GM18507 (cell line): Measurements from ENCODE around the gene LGALS16.
"Not testable (repeated sequence)": the region's sequence is repeated elsewhere in the genome, so short reads cannot be mapped to it uniquely, and the experiment has no call there.

Source experiments
- DNase-seq: peaks from one replicate; pipeline ENCODE4 v3.0.0; 2011; ENCODE audit warnings: low read depth; ENCODE audit not compliant: insufficient read length; ENCODE audit errors: extremely low spot score
- FAIRE-seq: peaks from 2 replicates; lab custom pipeline; 2011; peaks lifted over from hg19 to GRCh38; lab: Jason Lieb, UNC

The LGALS16 gene

DNA sequence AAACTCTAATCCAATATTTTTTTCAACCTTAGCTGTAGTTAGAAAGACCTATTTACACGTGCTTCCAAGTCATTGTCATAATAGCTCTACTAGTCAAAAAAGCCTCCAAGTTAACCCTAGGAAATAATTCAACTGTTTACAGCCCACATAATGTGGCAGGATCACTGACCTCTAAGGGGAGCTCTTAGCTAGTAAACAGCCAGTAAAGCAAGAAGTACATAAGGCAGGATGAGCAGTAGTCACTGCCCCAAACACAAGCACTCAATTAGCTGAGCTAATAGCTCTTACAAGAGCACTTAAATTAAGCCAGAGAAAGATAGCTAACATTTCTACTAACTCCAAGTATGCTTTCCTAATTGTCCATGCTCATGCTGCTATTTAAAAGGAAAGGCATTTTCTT, 18.1 kb downstream of the LGALS16 start:
- peak; percentile 71 for FAIRE-seq
- DNase-seq = not testable (repeated sequence)

DNA sequence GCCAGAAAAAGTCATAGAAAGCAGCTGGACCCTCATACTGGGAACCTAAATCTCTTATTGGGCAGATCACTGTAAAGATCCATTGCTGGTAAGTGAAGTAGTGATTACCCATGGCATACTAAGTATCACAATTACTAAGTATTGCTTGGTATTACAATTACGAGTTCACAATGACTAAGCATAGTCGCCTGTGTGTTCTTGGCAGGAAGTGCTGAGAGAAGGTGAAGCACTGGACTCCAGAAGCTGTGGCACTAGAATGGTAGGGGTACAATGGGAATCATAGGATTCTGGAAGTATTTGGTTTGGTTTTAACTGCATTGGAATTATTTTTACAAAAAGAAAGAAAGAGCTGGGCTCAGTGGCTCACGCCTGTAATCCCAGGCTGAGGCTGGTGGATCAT, 20.3 kb downstream of the LGALS16 start:
- no peak for DNase-seq
- FAIRE-seq = peak; percentile 80

DNA sequence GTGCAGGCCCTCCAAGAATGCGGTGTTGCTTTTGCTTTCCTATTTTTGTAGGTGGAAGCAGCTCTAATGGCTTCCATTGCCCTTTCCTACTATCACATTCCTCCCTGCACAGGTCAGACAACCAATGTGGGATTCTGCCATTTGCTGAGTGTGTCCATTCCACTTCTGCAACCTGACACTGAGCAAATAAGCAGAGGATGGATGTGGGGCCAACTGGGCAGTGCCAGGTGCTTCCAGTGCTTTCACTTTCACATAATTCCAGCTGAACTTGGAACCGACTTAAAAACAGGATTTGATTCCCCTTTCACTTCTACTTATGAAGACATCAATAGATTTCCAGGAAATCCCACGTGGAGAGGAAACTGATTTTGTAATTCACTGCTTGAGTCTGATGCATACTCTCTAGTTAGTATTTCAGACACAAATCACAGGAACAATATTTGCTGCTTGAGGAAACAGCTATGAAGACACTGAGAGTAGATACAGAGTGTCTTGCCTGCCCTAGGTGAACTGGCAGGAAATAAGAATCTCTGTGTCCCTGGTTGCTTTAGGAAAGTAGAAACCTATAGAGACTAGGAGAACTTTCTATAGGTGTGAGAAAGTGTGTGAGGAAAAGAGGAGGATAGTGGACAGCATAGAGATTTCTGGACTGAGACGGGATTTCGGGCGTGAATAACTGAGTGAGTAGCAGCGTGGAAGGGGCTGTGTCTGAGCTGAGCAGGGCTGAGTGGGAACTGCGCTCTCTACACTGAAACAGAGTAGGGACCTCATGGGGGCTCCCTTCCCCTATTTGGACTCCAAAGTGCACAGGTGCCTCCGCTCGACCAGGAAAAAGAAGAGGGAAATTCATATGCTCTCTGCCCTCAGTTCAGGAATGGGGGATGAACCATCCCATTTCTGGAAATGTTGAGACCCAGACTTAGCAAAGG, 22.5 kb downstream of the LGALS16 start:
- FAIRE-seq (peak; percentile 56), DNase-seq (no peak)

DNA sequence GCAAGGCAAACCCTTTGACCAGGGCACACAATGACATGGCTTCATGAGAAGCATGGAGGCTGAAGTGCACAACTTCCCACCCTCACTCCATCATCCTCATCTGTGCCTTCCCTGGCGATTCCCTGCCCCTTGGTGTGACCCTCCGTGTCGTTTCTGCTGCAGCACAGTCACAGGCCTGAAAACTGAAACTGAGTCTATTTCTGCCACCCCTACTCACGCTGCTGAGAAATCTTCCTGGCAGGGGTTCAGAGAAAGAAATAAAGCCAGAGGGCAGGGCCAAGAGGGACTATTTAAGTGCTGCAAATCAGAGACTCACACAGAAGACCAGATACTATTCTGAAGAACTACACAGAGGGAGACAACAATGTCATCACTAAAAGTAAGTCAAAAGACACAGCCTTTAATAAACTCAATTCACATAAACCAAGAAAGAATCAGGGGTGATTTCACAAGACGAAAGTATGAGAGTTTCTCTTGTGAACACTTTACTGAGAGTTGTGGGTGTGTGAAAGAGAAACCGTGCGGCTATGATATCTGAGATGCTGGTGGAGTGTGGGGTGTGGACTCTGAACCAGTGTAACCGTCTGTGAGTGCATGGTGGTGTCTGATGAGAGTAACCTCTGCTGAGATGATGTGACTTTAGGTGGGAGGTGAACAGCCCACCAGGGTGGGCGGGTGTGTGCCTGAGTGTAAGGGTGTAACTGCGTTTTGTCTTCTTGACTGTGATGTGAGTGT, 23.5 kb downstream of the LGALS16 start:
- DNase-seq (no peak), FAIRE-seq (peak; percentile 96)

DNA sequence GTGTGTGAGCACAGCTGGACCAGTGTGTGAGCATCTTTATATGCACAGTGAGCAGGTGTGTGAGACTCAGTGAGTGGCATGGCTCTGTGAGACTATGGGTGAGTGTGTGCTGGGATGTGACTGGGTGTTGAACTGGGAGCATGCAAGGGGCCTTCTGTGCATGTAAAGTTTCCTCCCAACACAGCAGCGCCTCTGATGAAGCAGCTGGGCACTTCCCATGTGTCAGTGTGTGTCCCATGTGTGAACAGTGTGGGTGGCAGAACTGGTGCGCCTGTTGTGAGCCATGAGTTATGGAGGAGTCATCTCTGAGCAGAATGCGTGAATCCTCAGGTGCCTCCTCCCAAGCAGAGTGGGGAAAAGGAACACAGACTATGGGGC, 24.1 kb downstream of the LGALS16 start:
- DNase-seq (no peak), FAIRE-seq (no peak)

DNA sequence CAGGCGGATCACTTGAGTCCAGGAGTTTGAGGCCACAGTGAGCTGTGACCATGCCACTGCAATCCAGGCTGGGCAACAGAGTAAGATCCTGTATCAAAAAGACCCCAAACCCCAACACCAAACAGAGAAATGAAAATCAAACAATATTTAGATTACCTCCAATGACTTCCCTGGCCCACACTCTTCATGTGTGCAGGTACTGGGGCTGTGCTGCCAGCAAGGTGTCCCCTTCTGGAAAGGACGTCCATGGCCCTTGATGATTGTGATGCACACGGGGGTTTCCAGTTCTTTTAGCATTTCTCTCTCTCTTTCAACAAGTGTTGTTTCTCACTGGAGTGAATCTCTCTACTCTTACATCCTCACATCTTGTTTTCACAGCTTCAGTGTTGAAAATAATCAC, 24.9 kb downstream of the LGALS16 start:
- no peak for FAIRE-seq
- no peak for DNase-seq

DNA sequence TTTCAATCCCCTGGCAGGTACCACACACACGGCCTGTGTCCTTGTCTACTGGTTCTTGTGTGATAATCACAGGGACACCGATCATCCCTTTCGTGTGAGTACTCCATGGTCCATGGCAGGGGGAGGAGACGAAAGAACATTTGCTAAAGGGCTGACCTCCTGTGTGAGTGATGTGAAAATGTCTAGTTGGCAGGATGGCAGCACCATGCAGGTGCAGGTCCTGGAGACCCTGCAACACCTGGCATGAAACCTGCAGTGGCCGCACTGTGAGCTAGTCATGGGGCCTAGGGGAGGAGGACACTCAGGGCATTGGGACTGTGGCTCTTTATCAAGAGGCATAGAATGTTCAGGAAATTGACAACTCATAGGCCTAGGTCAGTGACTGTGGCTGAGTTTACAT, 25.7 kb downstream of the LGALS16 start:
- DNase-seq = no peak
- no peak for FAIRE-seq

DNA sequence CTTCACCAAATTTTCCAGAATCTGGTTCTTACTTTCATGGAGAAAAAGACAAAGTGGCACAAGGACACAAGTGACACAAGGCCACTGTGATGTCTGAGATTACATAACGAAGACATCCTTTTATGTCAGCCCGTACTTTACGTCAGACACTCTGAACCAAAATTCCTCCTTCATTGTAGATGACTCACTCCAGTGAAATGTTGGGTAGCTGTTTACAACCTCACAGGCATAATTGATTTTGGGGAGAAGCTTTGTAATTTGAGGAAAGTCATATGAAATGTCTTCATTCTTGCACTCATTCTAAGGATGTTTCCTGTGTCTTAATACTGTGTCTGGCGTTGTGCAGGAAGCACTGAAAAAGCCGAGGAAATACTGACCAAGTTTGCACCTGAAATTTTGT, 28.6 kb downstream of the LGALS16 start:
- FAIRE-seq (no peak), DNase-seq (no peak)

DNA sequence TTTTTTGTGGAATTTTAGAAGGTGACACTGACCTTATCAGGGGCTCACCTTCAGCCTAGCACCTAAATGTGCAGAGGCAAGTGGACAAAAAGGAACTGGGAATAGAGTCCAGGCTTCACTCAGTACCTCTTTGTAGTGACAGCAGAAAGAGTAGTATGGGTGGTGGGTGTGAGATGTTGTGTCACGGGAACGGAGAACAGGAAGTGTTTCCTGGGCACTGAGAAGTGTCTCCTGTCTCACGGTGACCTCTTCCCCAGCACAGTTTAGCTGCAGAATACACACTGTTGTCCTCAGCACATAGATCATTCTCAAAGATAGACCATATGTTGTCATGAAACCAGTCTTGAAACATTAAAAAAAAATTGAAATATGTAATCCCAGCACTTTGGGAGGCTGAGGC, 31.0 kb downstream of the LGALS16 start:
- peak; percentile 66 for FAIRE-seq

DNA sequence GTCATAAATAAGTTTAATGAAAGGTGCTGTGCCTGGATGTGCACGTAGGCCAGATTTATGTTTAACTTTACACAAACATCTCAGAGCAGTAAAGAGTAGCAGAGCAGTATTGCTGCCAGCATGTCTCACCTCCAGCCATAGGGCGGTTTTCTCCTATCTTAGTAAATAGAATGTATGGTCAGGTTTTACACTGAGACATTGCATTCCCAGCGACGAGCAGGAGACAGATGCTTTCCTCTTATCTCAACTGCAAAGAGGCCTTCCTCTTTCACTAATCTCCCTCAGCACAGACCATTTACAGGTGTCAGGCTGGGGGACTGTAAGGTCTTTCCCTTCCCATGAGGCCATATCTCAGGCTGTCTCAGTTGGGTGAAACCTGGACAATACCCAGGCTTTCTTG, 32.9 kb downstream of the LGALS16 start:
- not testable (repeated sequence) for DNase-seq, FAIRE-seq

More for the DNA sequence above, 31.0 kb downstream of the LGALS16 start:
- no peak for DNase-seq

DNA sequence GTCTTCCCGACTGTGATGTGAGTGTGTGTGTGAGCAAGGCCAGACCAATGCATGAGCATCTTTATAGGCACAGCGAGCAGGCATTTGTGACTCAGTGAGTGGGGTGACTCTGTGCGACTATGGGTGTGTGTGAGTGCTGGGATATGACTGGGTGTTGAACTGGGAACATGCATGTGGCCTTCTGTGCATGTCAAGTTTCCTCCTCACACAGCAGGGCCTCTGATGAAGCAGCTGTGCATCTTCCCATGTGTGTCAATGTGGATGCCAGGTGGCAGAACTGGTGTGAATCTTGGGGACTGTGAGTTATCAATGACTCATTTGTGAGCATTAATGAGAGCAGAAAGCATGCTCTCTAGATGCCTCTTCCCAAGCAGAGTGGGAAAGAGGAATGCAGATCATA, 36.5 kb downstream of the LGALS16 start:
- DNase-seq (no peak), FAIRE-seq (no peak)

DNA sequence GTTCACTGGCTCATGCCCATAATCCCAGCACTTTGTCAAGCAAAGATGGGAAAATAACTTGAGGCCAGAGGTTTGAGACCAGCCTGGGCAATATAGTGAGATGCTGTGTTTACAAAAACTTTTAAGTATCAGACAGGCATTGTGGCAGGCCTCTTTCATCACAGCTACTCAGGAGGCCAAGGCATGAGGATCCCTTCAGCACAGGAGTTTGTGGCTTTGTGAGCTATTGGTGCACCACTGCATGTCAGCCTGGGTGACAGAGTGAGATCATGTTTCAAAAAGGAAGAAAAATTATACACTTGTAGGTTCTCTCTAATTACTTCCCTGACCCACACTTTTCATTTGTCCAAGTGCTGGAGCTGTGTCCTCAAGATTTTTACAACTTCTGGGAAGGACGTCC, 37.1 kb downstream of the LGALS16 start:
- no peak for FAIRE-seq
- no peak for DNase-seq

DNA sequence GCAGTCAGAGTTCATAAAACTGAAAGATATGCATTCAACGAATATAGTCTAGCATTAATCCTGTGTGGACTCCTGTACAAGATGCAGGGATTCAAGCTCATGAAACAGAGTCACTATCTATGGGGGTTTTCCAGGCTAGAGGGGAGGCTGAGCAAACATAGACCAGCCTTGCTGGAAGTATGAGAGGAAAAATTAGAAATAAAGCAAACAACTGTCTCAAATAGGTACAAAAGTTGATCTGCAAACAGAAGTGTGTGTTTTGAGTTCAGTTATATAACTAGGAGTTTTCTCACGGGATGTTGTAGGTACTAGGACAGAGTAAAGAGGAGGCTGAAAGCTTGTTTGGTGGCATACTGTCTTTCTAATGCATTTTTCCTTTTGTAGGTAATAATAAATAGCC, 40.0 kb downstream of the LGALS16 start:
- FAIRE-seq (no peak), DNase-seq (no peak)

DNA sequence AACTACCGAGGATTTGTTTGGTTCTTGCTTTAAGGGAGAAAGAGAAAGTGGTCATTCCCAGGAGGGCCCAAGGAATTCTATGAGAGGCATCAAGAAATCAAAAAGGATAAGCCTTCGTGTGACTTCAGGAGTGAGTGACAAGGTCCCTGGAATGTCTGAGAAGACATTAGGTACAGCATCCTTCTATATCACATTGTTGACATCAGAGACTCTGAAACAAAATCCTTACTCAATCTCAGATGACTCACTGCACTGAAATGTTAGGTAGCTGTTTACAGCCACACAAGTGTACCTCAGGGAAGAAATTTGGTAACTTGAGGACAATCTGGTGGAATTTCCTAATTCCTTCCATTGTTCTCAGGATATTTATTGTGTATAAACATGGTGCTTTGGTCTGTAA, 40.7 kb downstream of the LGALS16 start:
- no peak for DNase-seq
- FAIRE-seq = no peak

DNA sequence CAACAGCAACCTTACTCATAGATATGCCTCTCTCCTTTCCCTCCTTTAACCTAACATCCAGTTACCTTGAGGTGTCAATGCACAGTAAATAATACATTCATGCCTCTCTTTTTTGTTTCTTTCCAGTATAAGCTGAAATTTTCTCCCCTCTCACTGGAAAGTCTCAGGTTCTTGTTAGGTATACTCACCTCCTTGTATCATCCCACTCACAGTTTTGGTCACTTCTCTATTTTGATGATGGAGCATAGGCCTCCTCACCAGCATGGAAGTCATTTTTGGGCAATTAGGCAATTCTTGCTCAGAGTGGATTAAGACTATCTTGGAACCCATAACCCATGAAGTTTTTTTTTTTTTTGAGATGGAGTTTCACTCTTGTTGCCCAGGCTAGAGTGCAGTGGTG, 42.8 kb downstream of the LGALS16 start:
- FAIRE-seq = no peak
- DNase-seq = no peak

DNA sequence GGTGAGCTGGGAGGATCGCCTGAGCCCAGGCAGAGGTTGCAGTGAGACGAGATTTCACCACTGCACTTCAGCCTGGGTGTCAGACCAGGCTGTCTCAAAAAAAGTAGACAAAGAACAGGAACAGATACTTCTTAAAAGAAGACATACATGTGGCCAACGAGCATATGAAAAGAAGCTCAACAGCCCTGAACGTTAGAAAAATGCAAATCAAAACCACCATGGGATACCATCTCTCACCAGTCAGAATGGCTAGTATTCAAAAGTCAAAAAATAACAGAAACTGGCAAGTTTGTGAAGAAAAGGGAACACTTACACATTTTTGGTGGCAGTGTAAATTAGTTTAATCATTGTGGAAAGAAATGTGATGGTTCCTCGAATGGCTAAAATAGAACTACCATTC, 45.6 kb downstream of the LGALS16 start:
- DNase-seq = no peak
- FAIRE-seq = peak; percentile 89

DNA sequence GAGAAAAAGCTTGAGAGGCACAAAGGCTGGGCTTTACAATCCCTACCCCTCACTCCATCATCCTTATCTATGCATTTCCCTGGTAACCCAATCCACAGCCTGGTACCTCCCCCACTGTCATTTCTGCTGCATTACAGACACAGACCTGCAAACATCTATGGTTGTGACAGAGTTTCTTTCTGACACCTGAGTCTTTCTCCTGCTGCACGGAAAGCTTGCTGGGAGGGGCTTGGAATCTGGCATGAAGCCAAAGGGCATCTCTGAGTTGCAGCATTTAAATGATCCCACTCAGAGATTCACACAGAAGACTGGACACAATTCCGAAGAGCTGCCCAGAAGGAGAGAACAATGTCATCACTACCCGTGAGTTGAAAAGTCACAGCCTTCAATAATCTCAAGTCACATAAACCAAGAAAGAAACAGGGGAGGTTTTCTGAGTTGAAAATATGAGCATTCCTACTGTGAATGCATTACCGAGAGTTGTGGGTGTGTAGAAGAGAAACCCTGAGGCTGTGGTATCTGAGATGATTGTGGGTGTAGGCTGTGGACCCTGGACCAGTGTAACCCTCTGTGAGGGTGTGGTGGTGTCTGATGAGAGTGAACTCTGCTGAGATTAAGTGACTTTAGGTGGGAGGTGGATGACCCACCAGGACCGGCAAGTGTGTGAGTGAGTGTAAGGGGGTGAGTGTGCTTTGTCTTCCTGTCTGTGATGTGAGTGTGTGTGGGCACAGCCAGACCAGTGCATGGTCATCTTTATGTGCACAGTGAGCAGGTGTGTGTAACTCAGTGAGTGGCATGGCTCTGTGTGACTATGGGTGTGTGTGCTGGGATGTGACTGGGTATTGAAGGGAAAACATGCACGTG, 48.7 kb downstream of the LGALS16 start, which contains the start of gene LGALS14:
Gene LGALS14, plus strand, starts transcription at position 301 of the 864 bp plus-strand sequence. Its CDS starts 48 bp downstream, at position 349.
- FAIRE-seq (peak; percentile 70), DNase-seq (no peak)

DNA sequence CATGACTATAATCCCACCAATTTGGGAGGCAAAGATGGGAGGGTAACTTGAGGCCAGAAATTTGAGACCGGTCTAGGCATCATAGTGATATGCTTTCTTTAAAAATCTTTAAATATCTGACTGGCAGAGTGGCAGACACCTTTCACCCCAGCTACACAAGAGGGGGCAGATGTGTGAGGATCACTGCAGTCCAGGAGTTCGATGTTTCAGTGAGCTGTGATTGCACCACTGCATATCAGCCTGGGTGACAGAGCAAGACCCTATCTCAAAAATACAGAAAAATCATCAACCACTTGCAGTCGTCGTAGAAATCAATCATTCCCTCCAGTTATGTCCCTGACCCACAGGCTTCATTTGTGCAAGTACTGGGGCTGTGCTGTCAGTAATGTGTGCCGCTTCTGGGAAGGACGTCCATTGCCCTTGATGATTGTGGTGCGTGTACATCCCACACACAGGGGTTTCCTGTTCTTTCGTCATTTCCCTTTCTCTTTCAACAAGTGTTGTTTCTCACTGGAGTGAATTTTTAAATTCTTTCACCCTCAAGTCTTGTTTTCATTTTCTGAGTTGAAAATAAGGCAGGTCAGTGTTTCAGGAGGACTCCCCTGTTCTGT, 50.0 kb downstream of the LGALS16 start:
- no peak for DNase-seq
- peak; percentile 73 for FAIRE-seq

DNA sequence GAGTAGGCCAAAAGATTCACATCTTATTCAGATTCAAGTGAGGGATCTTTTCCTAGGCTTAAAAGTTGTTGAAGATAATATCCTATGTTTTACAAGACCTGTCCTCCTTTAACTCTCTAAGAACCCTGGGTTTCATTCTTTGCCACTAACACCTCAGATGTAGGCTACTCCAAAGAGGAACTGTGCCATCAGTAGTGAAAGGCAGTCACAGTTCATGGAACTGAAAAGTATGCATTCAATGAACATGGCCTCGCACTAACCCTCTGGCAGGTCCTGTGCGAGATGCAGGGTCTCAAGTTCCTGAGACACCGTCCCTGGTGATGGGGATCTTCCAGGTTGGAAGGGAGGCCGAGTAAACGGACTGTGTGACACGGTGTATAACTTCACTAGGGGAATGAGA, 52.9 kb downstream of the LGALS16 start:
- DNase-seq (no peak), FAIRE-seq (peak; percentile 79)
